B cell (primary cell): Measurements from ENCODE around the gene NRROS. TPM values are rescaled to one million over a fixed set of nuclear protein-coding genes. Genes with fewer than 3 reads are reported as not detected.

Experiments
- ATAC-seq: fragments of 200-7000 bp; cut with Tn5 transposase; one replicate; pipeline ENCODE4 v1.10.0; 2021; ENCODE audit warnings: low read depth, mild to moderate bottlenecking, moderate number of reproducible peaks, moderate library complexity
- CTCF ChIA-PET: fragments of 350-600 bp; sonication (Branson Sonifier 250); formaldehyde crosslinking; loops from one replicate; lab custom pipeline; 2021; ENCODE audit warnings: antibody characterized with exemption, inconsistent platforms; lab: Charles Lee
- POLR2A ChIA-PET: fragments of 350-600 bp; sonication (Branson Sonifier 250); formaldehyde crosslinking; loops from one replicate; lab custom pipeline; 2021; ENCODE audit warnings: antibody characterized with exemption; lab: Charles Lee
- DNase-seq: peaks from one replicate; pipeline ENCODE4 v3.0.0; 2013
- H2AFZ ChIP-seq: 2 replicates; pipeline ENCODE4 v1.6.1; 2012; ENCODE audit warnings: mild to moderate bottlenecking, low read depth, low read length; ENCODE audit not compliant: insufficient read depth, poor library complexity, severe bottlenecking
- H3K27ac ChIP-seq, 2 donors: 1 replicate in 1 of 2; 2 replicates in 1 of 2; pipeline ENCODE4 v1.5.1; 2012 to 2013; ENCODE audit warnings: low read length in 2 of 2, mild to moderate bottlenecking in 2 of 2, moderate library complexity in 1 of 2
- H3K27me3 ChIP-seq, 4 experiments: fragments of 200-600 bp in 1 of 4; sonication (generic) in 1 of 4; replicated peaks in 1 of 4; 1 replicate in 2 of 4; 2 replicates in 2 of 4; pipeline versions ENCODE4 v1.6.1 to v1.7.0; 2013 to 2016; ENCODE audit warnings: low read length in 3 of 4, mild to moderate bottlenecking in 2 of 4, mixed read lengths in 1 of 4, moderate library complexity in 1 of 4; ENCODE audit not compliant: insufficient read depth in 4 of 4, control insufficient read depth in 3 of 4; ENCODE audit errors: control extremely low read depth in 1 of 4
- H3K36me3 ChIP-seq, 2 experiments: replicated peaks in 1 of 2; 1 replicate in 1 of 2; 2 replicates in 1 of 2; pipeline versions ENCODE4 v1.6.1 to v1.7.1; 2013; ENCODE audit warnings: low read length in 1 of 2; ENCODE audit not compliant: insufficient read depth in 2 of 2, control insufficient read depth in 1 of 2; ENCODE audit errors: control extremely low read depth in 1 of 2, extremely low read depth in 1 of 2
- H3K4me1 ChIP-seq, 2 donors: fragments of 200-600 bp in 1 of 2; sonication (generic) in 1 of 2; 1 replicate in 1 of 2; 2 replicates in 1 of 2; pipeline versions ENCODE4 v1.5.1 to v1.6.1; 2013 to 2017; ENCODE audit warnings: low read length in 2 of 2; ENCODE audit not compliant: control insufficient read depth in 2 of 2, insufficient read depth in 2 of 2
- H3K4me2 ChIP-seq: replicated peaks from 2 replicates; pipeline ENCODE3; 2012; ENCODE audit warnings: mild to moderate bottlenecking, low read depth, low read length; ENCODE audit not compliant: poor library complexity, severe bottlenecking
- H3K4me3 ChIP-seq, 5 experiments: fragments of 200-600 bp in 1 of 5; sonication (generic) in 1 of 5; 1 replicate in 3 of 5; 2 replicates in 2 of 5; pipeline versions ENCODE4 v1.5.1 to v1.7.0; 2011 to 2016; ENCODE audit warnings: low read length in 4 of 5, mild to moderate bottlenecking in 4 of 5, low read depth in 2 of 5, control low read depth in 1 of 5, moderate library complexity in 1 of 5; ENCODE audit not compliant: insufficient read depth in 1 of 5; ENCODE audit errors: control extremely low read depth in 1 of 5, extremely low read depth in 1 of 5
- H3K79me2 ChIP-seq: fragments of 200-600 bp; sonication (generic); one replicate; pipeline ENCODE4 v1.6.0; 2016; ENCODE audit warnings: low read length; ENCODE audit not compliant: control insufficient read depth, insufficient read depth
- H3K9ac ChIP-seq: fragments of 200-600 bp; sonication (generic); 2 replicates; pipeline ENCODE4 v1.6.1; 2017; ENCODE audit warnings: mild to moderate bottlenecking, low read length, moderate library complexity
- H3K9me3 ChIP-seq, 3 donors: one replicate each; pipeline versions ENCODE4 v1.6.1 to v1.7.1; 2013; ENCODE audit warnings: low read length in 2 of 3; ENCODE audit not compliant: control insufficient read depth in 2 of 3, insufficient read depth in 1 of 3; ENCODE audit errors: control extremely low read depth in 1 of 3
- H4K20me1 ChIP-seq: 2 replicates; pipeline ENCODE4 v1.6.0; 2012; ENCODE audit warnings: mild to moderate bottlenecking, low read length; ENCODE audit not compliant: insufficient read depth, control insufficient read depth, poor library complexity, severe bottlenecking
- H3K27ac Mint-ChIP-seq: one replicate; pipeline ENCODE4 v1.8.0; 2021; ENCODE audit warnings: mixed read lengths
- H3K27me3 Mint-ChIP-seq: one replicate; pipeline ENCODE4 v1.8.0; 2021; ENCODE audit warnings: mixed read lengths
- H3K4me1 Mint-ChIP-seq: one replicate; pipeline ENCODE4 v1.8.0; 2021; ENCODE audit warnings: mixed read lengths
- H3K4me3 Mint-ChIP-seq: one replicate; pipeline ENCODE4 v1.8.0; 2021; ENCODE audit warnings: mixed read lengths
- H3K9me3 Mint-ChIP-seq: one replicate; pipeline ENCODE4 v1.8.0; 2022; ENCODE audit warnings: mixed read lengths; ENCODE audit not compliant: insufficient read depth
- CTCF ChIP-seq: fragments of 200-600 bp; IDR thresholded peaks from one replicate; pipeline ENCODE4 v1.8.0; 2022; ENCODE audit warnings: antibody characterized with exemption, mild to moderate bottlenecking
- EZH2 ChIP-seq: IDR thresholded peaks from 2 replicates; pipeline ENCODE4 v1.6.1; 2012; ENCODE audit warnings: borderline replicate concordance, low read depth, mild to moderate bottlenecking, moderate library complexity, low read length; ENCODE audit not compliant: insufficient read depth, poor library complexity, severe bottlenecking
- WGBS: methylation state at CpG from one replicate; pipeline ENCODE4 v1.1.5; 2013; ENCODE audit warnings: missing lambda C conversion rate; ENCODE audit not compliant: insufficient coverage; 5-methylcytosine and 5-hydroxymethylcytosine counted together
- intact Hi-C: fragments of 100-400 bp; cut with micrococcal nuclease; formaldehyde crosslinking; loops from one replicate; pipeline ENCODE4 v1.10.0; 2022
- polyA plus RNA-seq: library from polyadenylated mRNA; depleted of rRNA; stranded (reverse); fragments of >200 nt; gene quantifications from 2 replicates; pipeline ENCODE4 v1.2.3, GENCODE V29; 2012
- total RNA-seq, 2 donors: library from RNA; stranded (reverse); fragments of 120-200 nt in 1 of 2; gene quantifications; 1 replicate in 1 of 2; 2 replicates in 1 of 2; pipeline versions ENCODE4 v1.2.3 to v1.2.4, GENCODE V29; 2013 to 2022

Gene NRROS
- total and polyA plus RNA-seq, 2 donors (not counting 1 experiment from before 2014, with no cell fraction given) = 40.1 to 87.9 TPM

- no peak overlapping the region for H3K4me3 Mint-ChIP-seq
- intact Hi-C loops = loop anchor here (1.0 kb wide), 1 partner anchor 86 kb away; no protein-coding TSS in a partner anchor
- DNase-seq = no peak
Measured at GRCh38 chr3:196694941-196695848, 55.7 kb downstream of the NRROS start.

More at GRCh38 chr3:196694941-196695848, 55.7 kb downstream of the NRROS start:
- H3K9ac ChIP-seq = no peak overlapping the region
- ChIA-PET POLR2A (no interaction called here), CTCF (interaction anchor here (0.7 to 2.8 kb wide), 3 partner anchors 10 to 240 kb away, joined by 3 to 16 read pairs (median 15); no protein-coding TSS in a partner anchor)
- peak overlapping the region; percentile 3 for H3K4me2 ChIP-seq
- H3K27me3 Mint-ChIP-seq = no peaks in the 10 kb centered on the region
- no peak overlapping the region for H3K27ac Mint-ChIP-seq
- ATAC-seq = no peak
- no peaks in the 10 kb centered on the region for H3K79me2 ChIP-seq
- H4K20me1 ChIP-seq = no peaks in the 10 kb centered on the region
- no peak overlapping the region for H2AFZ ChIP-seq
- no peaks in the 10 kb centered on the region for H3K36me3 ChIP-seq
- no peak overlapping the region for H3K27ac ChIP-seq
- peaks cover 21% of the 10 kb centered on the region for H3K4me1 Mint-ChIP-seq
- peaks cover 0 to 8% (median 0%) of the 10 kb centered on the region in 3 donors for H3K9me3 ChIP-seq
- no peaks in the 10 kb centered on the region for H3K27me3 ChIP-seq
- 92% methylated on average over 9 of the region's 17 CpGs for WGBS
- H3K4me3 ChIP-seq = no peak overlapping the region
- TF ChIP-seq EZH2 = no peak
- no peak for TF ChIP-seq CTCF
- H3K9me3 Mint-ChIP-seq = no peaks in the 10 kb centered on the region
- H3K4me1 ChIP-seq = peaks cover 3 to 11% of the 10 kb centered on the region in 2 donors
